ENCODE data around the gene FA2H. TPM values are rescaled to one million over a fixed set of nuclear protein-coding genes. Genes with fewer than 3 reads are reported as not detected.
"Not testable (repeated sequence)": the region's sequence is repeated elsewhere in the genome, so short reads cannot be mapped to it uniquely, and the experiment has no call there.

FA2H gene
- total RNA-seq, 2 donors from 2014 or later = 0.49 TPM; not detected in 1

DNA sequence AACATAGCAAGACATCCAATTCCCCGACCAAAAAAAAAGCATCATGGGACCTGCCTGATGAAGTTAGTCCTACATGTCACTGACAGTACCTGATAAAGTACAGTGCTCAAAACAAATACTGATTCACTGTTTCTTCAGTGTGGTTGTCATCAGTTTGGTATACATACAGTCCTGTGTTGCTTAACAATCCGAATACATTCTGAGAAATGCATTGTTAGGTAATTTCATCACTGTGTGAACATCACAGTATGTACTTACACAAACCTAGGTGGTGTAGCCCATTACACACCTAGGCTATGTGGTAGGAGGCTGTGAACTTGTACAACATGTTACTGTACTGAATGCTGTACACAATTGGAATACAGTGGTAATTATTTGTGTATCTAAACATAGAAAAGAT, 19.0 kb upstream of the FA2H start:
- no peak for DNase-seq (ENCODE audit: low spot score)
- Histone ChIP-seq H3K27ac (no peak overlapping the region), H3K36me3 (no peaks in the 10 kb centered on the region), H3K4me3 (no peak overlapping the region), H3K27me3 (replicated peaks; ENCODE audit: insufficient read depth) (no peaks in the 10 kb centered on the region), H3K9me3 (no peaks in the 10 kb centered on the region), H3K4me1 (ENCODE audit: control insufficient read depth in 1 of 2, low read depth in 2 of 2) (no peaks in the 10 kb centered on the region)
- ATAC-seq (ENCODE audit: insufficient number of reproducible peaks, low FRiP score, low read depth) = no peak
- no peak for TF ChIP-seq CTCF (IDR thresholded peaks at IDR 0.05)

DNA sequence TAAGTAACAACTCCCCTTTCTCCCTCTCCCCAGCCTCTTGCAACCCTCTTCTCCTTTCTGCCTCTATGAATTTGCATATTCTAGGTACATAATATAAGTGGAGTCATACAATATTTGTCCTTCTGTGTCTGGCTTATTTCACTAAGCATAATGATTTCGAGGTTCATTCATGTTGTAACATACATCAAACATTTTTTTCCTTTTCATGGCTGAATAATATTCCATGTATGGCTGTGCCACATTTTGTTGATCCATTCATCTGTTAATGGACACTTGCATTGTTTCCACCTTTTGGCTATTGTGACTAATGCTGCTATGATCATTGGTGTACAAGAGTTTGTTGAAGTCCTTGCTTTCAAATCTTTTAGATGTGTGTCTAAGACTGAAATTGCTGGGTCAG, 17.6 kb upstream of the FA2H start:
- Histone ChIP-seq H3K27me3 (replicated peaks; ENCODE audit: insufficient read depth) (no peaks in the 10 kb centered on the region), H3K4me1 (ENCODE audit: control insufficient read depth in 1 of 2, low read depth in 2 of 2) (no peaks in the 10 kb centered on the region), H3K27ac (no peak overlapping the region), H3K4me3 (no peak overlapping the region), H3K36me3 (no peaks in the 10 kb centered on the region), H3K9me3 (no peaks in the 10 kb centered on the region)
- TF ChIP-seq CTCF (IDR thresholded peaks at IDR 0.05) = no peak
- no peak for ATAC-seq (ENCODE audit: insufficient number of reproducible peaks, low FRiP score, low read depth)
- no peak for DNase-seq (ENCODE audit: low spot score)

DNA sequence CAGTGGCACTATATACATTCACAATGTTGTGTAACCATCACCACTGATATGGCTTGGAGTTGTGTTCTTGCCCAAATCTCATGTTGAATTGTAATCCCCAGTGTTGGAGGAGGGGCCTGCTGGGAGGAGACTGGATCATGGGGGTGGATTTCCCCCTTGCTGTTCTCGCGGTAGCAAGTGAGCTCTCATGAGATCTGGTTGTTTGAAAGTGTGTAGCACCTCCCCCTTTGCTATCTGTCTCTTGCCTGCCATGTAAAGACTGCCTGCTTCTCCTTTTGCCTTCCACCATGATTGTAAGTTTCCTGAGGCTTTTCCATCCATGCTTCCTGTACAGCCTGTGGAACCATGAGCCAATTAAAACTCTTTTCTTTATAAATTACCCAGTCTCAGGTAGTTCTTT, 17.1 kb upstream of the FA2H start:
- H3K27me3 ChIP-seq (replicated peaks; ENCODE audit: insufficient read depth); ATAC-seq (ENCODE audit: insufficient number of reproducible peaks, low FRiP score, low read depth); DNase-seq (ENCODE audit: low spot score); H3K4me3 ChIP-seq; H3K36me3 ChIP-seq; H3K9me3 ChIP-seq; H3K27ac ChIP-seq; H3K4me1 ChIP-seq (ENCODE audit: control insufficient read depth in 1 of 2, low read depth in 2 of 2): not testable (repeated sequence)

DNA sequence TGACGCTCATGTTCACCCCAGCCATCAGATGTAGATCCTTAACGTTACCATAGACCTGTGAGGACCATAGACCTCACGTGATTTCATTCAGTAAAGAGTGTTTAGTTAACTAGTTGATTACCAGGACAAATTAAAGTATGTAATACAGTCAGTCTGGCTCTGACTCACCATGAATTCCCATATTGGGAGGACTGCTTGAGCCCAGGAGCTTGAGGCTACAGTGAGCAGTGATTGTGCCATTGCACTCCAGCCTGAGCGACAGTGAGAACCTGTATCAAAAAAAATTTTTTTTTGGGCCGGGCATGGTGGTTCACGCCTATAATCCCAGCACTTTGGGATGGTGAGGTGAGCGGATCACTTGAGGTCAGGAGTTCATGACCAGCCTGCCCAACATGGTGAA, 13.5 kb upstream of the FA2H start:
- H3K27ac ChIP-seq = no peak overlapping the region
- H3K36me3 ChIP-seq = no peaks in the 10 kb centered on the region
- no peak overlapping the region for H3K4me3 ChIP-seq
- no peak for TF ChIP-seq CTCF (IDR thresholded peaks at IDR 0.05)
- no peaks in the 10 kb centered on the region for H3K4me1 ChIP-seq (ENCODE audit: control insufficient read depth in 1 of 2, low read depth in 2 of 2)
- DNase-seq (ENCODE audit: low spot score) (no peak), ATAC-seq (ENCODE audit: insufficient number of reproducible peaks, low FRiP score, low read depth) (no peak)
- H3K9me3 ChIP-seq = no peaks in the 10 kb centered on the region
- no peaks in the 10 kb centered on the region for H3K27me3 ChIP-seq (replicated peaks; ENCODE audit: insufficient read depth)

DNA sequence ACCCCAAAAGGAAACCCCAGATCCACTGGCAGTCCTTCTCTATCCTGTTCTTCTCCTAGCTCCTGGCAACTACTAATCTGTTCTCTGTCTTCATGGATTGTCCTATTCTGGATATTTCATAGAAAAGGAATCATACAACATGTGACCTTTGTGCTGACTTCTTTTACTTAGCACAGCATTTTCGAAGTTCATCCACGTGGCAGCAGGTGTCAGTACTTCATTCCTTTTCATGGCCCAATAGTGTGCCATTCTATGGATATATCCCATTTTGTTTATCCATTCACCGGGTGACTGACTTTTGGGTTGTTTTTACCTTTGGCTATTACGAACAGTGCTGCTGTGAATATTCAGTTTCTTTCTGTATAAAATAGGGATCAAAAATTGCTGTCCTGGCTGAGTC, 10.4 kb upstream of the FA2H start:
- Histone ChIP-seq H3K27me3 (replicated peaks; ENCODE audit: insufficient read depth) (no peaks in the 10 kb centered on the region), H3K36me3 (no peaks in the 10 kb centered on the region), H3K4me1 (ENCODE audit: control insufficient read depth in 1 of 2, low read depth in 2 of 2) (no peaks in the 10 kb centered on the region), H3K4me3 (no peak overlapping the region), H3K9me3 (no peaks in the 10 kb centered on the region), H3K27ac (no peak overlapping the region)
- DNase-seq (ENCODE audit: low spot score) = no peak
- no peak for TF ChIP-seq CTCF (IDR thresholded peaks at IDR 0.05)
- no peak for ATAC-seq (ENCODE audit: insufficient number of reproducible peaks, low FRiP score, low read depth)

DNA sequence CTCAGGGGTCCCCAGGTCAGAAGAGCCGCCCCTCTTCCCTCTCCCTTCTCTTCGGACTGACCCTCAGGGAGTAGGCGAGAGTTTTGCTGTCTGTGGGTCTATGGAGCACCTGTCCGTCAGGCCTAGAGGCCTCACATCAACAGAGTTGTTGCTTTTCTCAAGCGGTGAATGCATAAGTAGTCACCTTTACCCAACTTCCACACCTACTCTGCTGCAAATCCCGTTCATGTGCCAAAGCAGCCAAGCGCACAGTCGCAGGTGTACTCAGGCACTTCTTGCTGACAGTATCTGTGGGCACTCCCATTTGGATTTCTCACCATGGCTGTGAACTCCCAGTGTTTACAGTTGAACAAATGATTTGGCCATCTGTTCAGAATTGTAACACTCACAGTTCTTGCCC, 4.0 kb upstream of the FA2H start:
- peaks cover 12 to 15% of the 10 kb centered on the region in 2 donors for H3K4me1 ChIP-seq (ENCODE audit: control insufficient read depth in 1 of 2, low read depth in 2 of 2)
- H3K27me3 ChIP-seq (replicated peaks; ENCODE audit: insufficient read depth) = no peaks in the 10 kb centered on the region
- no peak for TF ChIP-seq CTCF (IDR thresholded peaks at IDR 0.05)
- H3K4me3 ChIP-seq = no peak overlapping the region
- DNase-seq (ENCODE audit: low spot score) = no peak
- H3K36me3 ChIP-seq = no peaks in the 10 kb centered on the region
- ATAC-seq (ENCODE audit: insufficient number of reproducible peaks, low FRiP score, low read depth) = no peak
- H3K27ac ChIP-seq = no peak overlapping the region
- no peaks in the 10 kb centered on the region for H3K9me3 ChIP-seq
